Suprapubic skin (tissue), 4 donors: ENCODE measurements around the gene PIK3CB. TPM values are rescaled to one million over a fixed set of nuclear protein-coding genes. Genes with fewer than 3 reads are reported as not detected.
"Not testable (repeated sequence)": the region's sequence is repeated elsewhere in the genome, so short reads cannot be mapped to it uniquely, and the experiment has no call there.

Experiments used
- DNase-seq, 2 donors: peaks; one replicate each; pipeline ENCODE4 v3.0.0-alpha.2; 2019; ENCODE audit warnings: low spot score in 2 of 2
- H3K27ac ChIP-seq: fragments of 200-600 bp; sonication (generic); one replicate; pipeline ENCODE4 v1.5.1; 2019
- H3K27me3 ChIP-seq: fragments of 200-600 bp; sonication (generic); one replicate; pipeline ENCODE4 v1.5.1; 2019
- H3K36me3 ChIP-seq: fragments of 200-600 bp; sonication (generic); one replicate; pipeline ENCODE4 v1.5.1; 2019
- H3K4me1 ChIP-seq: fragments of 200-600 bp; sonication (generic); one replicate; pipeline ENCODE4 v1.5.1; 2019
- H3K4me3 ChIP-seq: fragments of 200-600 bp; sonication (generic); one replicate; pipeline ENCODE4 v1.5.1; 2019; ENCODE audit warnings: mild to moderate bottlenecking
- H3K9me3 ChIP-seq: fragments of 200-600 bp; sonication (generic); one replicate; pipeline ENCODE4 v1.5.1; 2019
- CTCF ChIP-seq, 2 donors: fragments of 200-600 bp in 1 of 2; fragments of 450-650 bp in 1 of 2; sonication (generic) in 1 of 2; IDR thresholded peaks; one replicate each; pipeline ENCODE4 v1.5.1; 2016 to 2019; ENCODE audit warnings: antibody characterized with exemption in 2 of 2, mild to moderate bottlenecking in 1 of 2, moderate library complexity in 1 of 2
- EP300 ChIP-seq: sonication (generic); formaldehyde crosslinking; IDR thresholded peaks from one replicate; pipeline ENCODE4 v1.6.1; 2017; ENCODE audit warnings: antibody characterized with exemption
- POLR2A ChIP-seq, 2 donors: fragments of 450-650 bp; IDR thresholded peaks; one replicate each; pipeline ENCODE4 v1.6.1; 2017; ENCODE audit warnings: antibody characterized with exemption in 2 of 2, mild to moderate bottlenecking in 2 of 2, moderate library complexity in 2 of 2
- POLR2AphosphoS5 ChIP-seq, 3 donors: sonication (generic); formaldehyde crosslinking; IDR thresholded peaks; one replicate each; pipeline ENCODE4 v1.6.1; 2017; ENCODE audit warnings: antibody characterized with exemption in 3 of 3
- WGBS: methylation state at CpG from one replicate; pipeline ENCODE4 v1.1.5; 2018; 5-methylcytosine and 5-hydroxymethylcytosine counted together
- total RNA-seq, 4 donors: library from RNA; depleted of rRNA; stranded (reverse); fragments of >200 nt; gene quantifications; one replicate each; pipeline ENCODE4 v1.1.0, GENCODE V29; 2016

Gene PIK3CB
- total RNA-seq, 4 donors from 2014 or later = 47.4 to 66.9 (median 53.2) TPM

GRCh38 chr3:138732456-138732855 lies 102.3 kb downstream of the PIK3CB start:
- Histone ChIP-seq H3K9me3 (no peaks in the 10 kb centered on the region), H3K27me3 (no peaks in the 10 kb centered on the region), H3K4me1 (no peaks in the 10 kb centered on the region), H3K36me3 (peaks cover 31% of the 10 kb centered on the region), H3K27ac (no peak overlapping the region), H3K4me3 (no peak overlapping the region)
- no peak for DNase-seq
- TF ChIP-seq CTCF (IDR thresholded peaks at IDR 0.05) (no peak), POLR2A (IDR thresholded peaks at IDR 0.05) (no peak), POLR2AphosphoS5 (IDR thresholded peaks at IDR 0.05) (no peak), EP300 (no peak)
- WGBS = 64% methylated on average over 1 of the region's 1 CpG

- Histone ChIP-seq H3K9me3 (no peaks in the 10 kb centered on the region), H3K4me1 (peaks cover 4% of the 10 kb centered on the region), H3K27me3 (no peaks in the 10 kb centered on the region), H3K4me3 (no peak overlapping the region), H3K36me3 (peaks cover 10% of the 10 kb centered on the region), H3K27ac (no peak overlapping the region)
- WGBS = 66% methylated on average over 5 of the region's 5 CpGs
- TF ChIP-seq POLR2A (IDR thresholded peaks at IDR 0.05) = no peak
- no peak for TF ChIP-seq EP300
- DNase-seq = no peak
Observed at GRCh38 chr3:138726946-138727730, 107.6 kb downstream of the PIK3CB start.

- DNase-seq = not testable (repeated sequence)
Observed at GRCh38 chr3:138726042-138726441, 108.7 kb downstream of the PIK3CB start.

GRCh38 chr3:138725116-138725515 lies 109.6 kb downstream of the PIK3CB start:
- no peak overlapping the region for H3K27ac ChIP-seq
- no peak for DNase-seq
- H3K36me3 ChIP-seq = no peaks in the 10 kb centered on the region
- H3K27me3 ChIP-seq = no peaks in the 10 kb centered on the region
- no peak for TF ChIP-seq CTCF (IDR thresholded peaks at IDR 0.05)
- no peak for TF ChIP-seq POLR2A (IDR thresholded peaks at IDR 0.05)
- no peak for TF ChIP-seq POLR2AphosphoS5 (IDR thresholded peaks at IDR 0.05)
- no peak for TF ChIP-seq EP300
- H3K9me3 ChIP-seq = no peaks in the 10 kb centered on the region
- peaks cover 4% of the 10 kb centered on the region for H3K4me1 ChIP-seq
- H3K4me3 ChIP-seq = no peak overlapping the region
- WGBS = 26% methylated on average over 2 of the region's 2 CpGs

More at GRCh38 chr3:138726042-138726441, 108.7 kb downstream of the PIK3CB start:
- not testable (repeated sequence) for H3K4me3 ChIP-seq, H3K9me3 ChIP-seq, H3K4me1 ChIP-seq, H3K27me3 ChIP-seq, H3K36me3 ChIP-seq, H3K27ac ChIP-seq
- 61% methylated on average over 2 of the region's 2 CpGs for WGBS

- H3K9me3 ChIP-seq = no peaks in the 10 kb centered on the region
Observed at GRCh38 chr3:138724443-138724842, 110.3 kb downstream of the PIK3CB start.

More at GRCh38 chr3:138724443-138724842, 110.3 kb downstream of the PIK3CB start:
- WGBS = 68% methylated on average over 6 of the region's 6 CpGs
- Histone ChIP-seq H3K36me3 (peaks cover under 1% of the 10 kb centered on the region), H3K4me3 (no peak overlapping the region), H3K27me3 (no peaks in the 10 kb centered on the region), H3K27ac (no peak overlapping the region), H3K4me1 (peaks cover 4% of the 10 kb centered on the region)
- DNase-seq = no peak
- no peak for TF ChIP-seq POLR2AphosphoS5 (IDR thresholded peaks at IDR 0.05)
- no peak for TF ChIP-seq EP300
- TF ChIP-seq CTCF (IDR thresholded peaks at IDR 0.05) = no peak
- no peak for TF ChIP-seq POLR2A (IDR thresholded peaks at IDR 0.05)
